AG09309 (cell line): Measurements from ENCODE around the gene SLC12A7.

Source experiments
- DNase-seq: peaks from one replicate; pipeline ENCODE4 v3.0.0-alpha.2; 2010; ENCODE audit warnings: low read depth
- H3K4me3 ChIP-seq: 2 replicates; pipeline ENCODE4 v1.5.1; 2011; ENCODE audit warnings: mild to moderate bottlenecking, low read depth, low read length, moderate library complexity; ENCODE audit not compliant: control insufficient read depth
- TF ChIP-seq, protein P1 (sequence below): IDR thresholded peaks from 2 replicates; pipeline ENCODE4 v1.5.1; 2011; ENCODE audit warnings: mild to moderate bottlenecking, low read depth, low read length, inconsistent platforms; ENCODE audit not compliant: insufficient read depth, control insufficient read depth; ENCODE audit errors: missing control alignments

Gene SLC12A7

GRCh38 chr5:1067141-1068121 is 44.4 kb downstream of the SLC12A7 start:
- DNase-seq: no peak
- TF ChIP-seq, protein P1, sequence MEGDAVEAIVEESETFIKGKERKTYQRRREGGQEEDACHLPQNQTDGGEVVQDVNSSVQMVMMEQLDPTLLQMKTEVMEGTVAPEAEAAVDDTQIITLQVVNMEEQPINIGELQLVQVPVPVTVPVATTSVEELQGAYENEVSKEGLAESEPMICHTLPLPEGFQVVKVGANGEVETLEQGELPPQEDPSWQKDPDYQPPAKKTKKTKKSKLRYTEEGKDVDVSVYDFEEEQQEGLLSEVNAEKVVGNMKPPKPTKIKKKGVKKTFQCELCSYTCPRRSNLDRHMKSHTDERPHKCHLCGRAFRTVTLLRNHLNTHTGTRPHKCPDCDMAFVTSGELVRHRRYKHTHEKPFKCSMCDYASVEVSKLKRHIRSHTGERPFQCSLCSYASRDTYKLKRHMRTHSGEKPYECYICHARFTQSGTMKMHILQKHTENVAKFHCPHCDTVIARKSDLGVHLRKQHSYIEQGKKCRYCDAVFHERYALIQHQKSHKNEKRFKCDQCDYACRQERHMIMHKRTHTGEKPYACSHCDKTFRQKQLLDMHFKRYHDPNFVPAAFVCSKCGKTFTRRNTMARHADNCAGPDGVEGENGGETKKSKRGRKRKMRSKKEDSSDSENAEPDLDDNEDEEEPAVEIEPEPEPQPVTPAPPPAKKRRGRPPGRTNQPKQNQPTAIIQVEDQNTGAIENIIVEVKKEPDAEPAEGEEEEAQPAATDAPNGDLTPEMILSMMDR: no peak
- H3K4me3 ChIP-seq: no peak overlapping the region

- TF ChIP-seq, protein P1: no peak
- no peak overlapping the region for H3K4me3 ChIP-seq
- DNase-seq: no peak
Observed at GRCh38 chr5:1066676-1067075, 45.2 kb downstream of the SLC12A7 start.

- TF ChIP-seq, protein P1: no peak
- no peak overlapping the region for H3K4me3 ChIP-seq
- DNase-seq: no peak
Observed at GRCh38 chr5:1065891-1066650, 45.8 kb downstream of the SLC12A7 start.

GRCh38 chr5:1065143-1065750 is 46.6 kb downstream of the SLC12A7 start:
- DNase-seq: no peak
- TF ChIP-seq, protein P1: no peak
- no peak overlapping the region for H3K4me3 ChIP-seq

- TF ChIP-seq, protein P1: no peak
- DNase-seq: no peak
- no peak overlapping the region for H3K4me3 ChIP-seq
Observed at GRCh38 chr5:1064383-1065142, 47.3 kb downstream of the SLC12A7 start.
